GM13976 (cell line): ENCODE results near the gene FCRL5.
A peak's percentile ranks its signal among the peaks of the same experiment; 100 is the strongest.

Source experiments
- DNase-seq: peaks from one replicate; pipeline ENCODE4 v3.0.0; 2012; ENCODE audit warnings: low spot score
- in situ Hi-C: fragments of 300-500 bp; cut with MboI; formaldehyde crosslinking; loops from one replicate; pipeline ENCODE4 v1.12.0; 2022; ENCODE audit warnings: low sequenced_read_pairs, mixed read lengths, inconsistent platforms; ENCODE audit not compliant: unreplicated experiment
- TF ChIP-seq, protein P1 (sequence below): IDR thresholded peaks from 2 replicates; pipeline ENCODE4 v1.5.1; 2012; ENCODE audit warnings: borderline replicate concordance, mild to moderate bottlenecking; ENCODE audit not compliant: insufficient read depth; ENCODE audit errors: extremely low read depth, missing control alignments, control extremely low read depth

Gene FCRL5

GRCh38 chr1:157515709-157516108 lies 36.6 kb downstream of the FCRL5 start:
- DNase-seq: no peak
- in situ Hi-C loops: no loop called here
- TF ChIP-seq, protein P1, sequence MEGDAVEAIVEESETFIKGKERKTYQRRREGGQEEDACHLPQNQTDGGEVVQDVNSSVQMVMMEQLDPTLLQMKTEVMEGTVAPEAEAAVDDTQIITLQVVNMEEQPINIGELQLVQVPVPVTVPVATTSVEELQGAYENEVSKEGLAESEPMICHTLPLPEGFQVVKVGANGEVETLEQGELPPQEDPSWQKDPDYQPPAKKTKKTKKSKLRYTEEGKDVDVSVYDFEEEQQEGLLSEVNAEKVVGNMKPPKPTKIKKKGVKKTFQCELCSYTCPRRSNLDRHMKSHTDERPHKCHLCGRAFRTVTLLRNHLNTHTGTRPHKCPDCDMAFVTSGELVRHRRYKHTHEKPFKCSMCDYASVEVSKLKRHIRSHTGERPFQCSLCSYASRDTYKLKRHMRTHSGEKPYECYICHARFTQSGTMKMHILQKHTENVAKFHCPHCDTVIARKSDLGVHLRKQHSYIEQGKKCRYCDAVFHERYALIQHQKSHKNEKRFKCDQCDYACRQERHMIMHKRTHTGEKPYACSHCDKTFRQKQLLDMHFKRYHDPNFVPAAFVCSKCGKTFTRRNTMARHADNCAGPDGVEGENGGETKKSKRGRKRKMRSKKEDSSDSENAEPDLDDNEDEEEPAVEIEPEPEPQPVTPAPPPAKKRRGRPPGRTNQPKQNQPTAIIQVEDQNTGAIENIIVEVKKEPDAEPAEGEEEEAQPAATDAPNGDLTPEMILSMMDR: no peak

DNA sequence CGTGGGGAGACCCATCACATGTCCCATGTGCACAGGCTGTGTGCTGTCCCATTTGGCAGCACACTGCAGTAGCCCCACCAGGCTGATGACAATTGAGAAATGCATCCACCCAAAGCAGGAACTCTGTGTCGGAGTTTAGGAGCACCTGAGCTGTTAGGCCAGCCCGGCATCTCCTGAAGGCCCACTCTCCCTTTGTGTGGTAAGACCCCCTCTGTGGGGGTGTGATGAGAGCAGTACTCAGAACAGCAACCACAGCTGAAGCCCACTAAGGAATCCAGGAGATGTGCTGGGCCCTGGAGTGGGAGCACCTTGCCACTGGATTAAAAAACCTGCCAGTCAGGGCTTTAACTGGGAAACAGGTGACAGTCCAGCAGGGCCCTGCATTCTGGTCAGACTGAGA lies 37.2 kb downstream of the FCRL5 start:
- in situ Hi-C loops: no loop called here
- TF ChIP-seq, protein P1: no peak
- no peak for DNase-seq

DNA sequence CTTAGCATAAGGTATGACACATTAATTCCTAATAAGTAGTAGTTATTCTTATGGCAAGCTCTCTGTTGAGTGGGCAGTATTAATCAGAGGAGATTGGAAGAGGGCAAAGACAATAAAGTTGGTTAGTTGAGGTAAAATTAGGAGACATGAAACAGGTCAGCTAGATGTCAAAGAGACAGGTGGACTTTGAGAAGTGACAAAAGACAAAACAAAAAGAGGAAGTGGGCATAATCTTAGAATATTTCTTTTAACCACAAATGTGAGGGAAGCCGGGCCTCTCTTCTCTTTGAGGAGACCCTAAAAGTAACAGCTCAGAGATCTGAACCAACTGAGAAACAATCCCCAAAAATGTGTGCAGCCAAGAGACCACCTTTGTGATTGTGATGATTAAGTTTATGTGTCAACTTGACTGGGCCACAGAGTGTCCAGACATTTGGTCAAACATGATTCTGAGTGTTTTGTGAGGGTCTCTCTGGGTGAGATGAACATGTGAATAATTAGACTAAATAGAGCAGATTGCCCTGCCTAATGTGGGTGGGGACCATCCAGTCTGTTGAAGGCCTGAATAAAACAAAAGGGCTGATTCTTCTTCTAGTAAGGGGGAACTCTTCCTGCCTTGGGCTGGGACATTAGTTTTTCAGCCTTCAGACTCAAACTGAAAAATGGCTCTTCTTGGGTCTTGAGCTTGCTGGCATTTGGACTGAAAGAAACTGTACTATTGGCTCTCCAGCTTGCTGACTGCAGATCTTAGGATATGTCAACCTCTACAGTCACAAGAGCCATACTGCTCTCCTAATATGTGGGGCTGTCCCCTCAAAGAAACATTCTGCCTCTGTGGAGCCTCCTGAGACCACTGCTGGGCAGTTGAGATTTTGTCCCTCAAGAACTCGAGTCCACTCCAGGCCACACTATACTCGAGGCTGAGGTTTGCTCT lies 40.0 kb downstream of the FCRL5 start:
- TF ChIP-seq, protein P1: no peak
- in situ Hi-C loops: no loop called here
- peak; percentile 50 for DNase-seq

DNA sequence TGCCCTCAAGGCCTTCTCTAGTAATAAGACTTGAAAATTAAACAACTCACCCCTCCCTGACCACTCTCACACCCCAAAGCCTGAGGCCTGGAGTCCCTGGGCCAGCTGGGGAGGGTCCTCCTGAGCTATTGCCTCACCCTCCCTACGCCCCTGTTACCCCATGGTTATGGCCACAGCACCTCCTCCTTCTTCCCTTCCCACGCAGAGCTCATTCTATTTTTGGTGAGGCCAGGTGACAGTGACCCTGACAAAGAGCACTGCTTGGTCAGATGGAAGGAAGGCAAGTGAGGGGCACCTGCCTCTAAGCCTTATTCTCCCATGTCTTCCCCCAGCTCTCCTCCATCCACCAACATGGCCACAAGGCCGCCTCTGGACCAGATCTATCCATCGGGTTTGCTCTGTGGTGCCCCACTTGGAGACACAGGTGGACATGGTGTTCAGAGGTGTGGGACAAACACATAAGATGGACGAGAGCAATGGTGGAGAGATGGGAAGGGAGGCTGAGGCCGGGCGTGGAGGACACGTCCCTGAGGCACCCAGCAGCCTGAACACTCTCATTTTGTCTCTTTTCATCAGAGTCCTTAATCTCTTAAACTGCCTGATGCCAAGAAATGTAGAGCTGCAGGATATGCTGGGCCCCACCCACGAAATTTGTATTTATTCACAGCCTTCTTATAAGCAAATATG lies 42.6 kb downstream of the FCRL5 start:
- in situ Hi-C loops: no loop called here
- TF ChIP-seq, protein P1: no peak
- DNase-seq: no peak

GRCh38 chr1:157505481-157506272 lies 46.6 kb downstream of the FCRL5 start:
- DNase-seq: peak; percentile 77
- TF ChIP-seq, protein P1: peak; percentile 74
- in situ Hi-C loops: no loop called here

DNA sequence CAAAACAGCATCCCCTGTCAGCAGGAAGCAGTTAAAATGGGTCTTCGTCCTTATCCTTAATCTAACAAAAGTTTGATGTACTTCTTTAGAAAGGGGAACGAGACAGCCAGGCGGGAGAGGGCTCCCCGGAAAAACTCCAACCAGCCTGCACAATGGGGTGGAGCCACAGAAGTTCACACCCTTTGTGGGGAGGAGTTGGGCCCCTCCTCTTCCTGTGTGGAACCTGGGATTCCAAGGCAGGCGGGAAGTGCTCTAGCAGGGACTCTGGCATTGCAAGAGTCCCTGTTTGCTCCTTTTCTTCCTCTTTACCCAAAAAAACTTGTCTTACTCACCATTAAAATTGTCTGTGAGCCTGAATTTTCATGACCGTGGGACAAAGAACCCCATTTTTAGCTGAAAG lies 47.7 kb downstream of the FCRL5 start:
- TF ChIP-seq, protein P1: no peak
- in situ Hi-C loops: no loop called here
- DNase-seq: no peak
